Smooth muscle cell of the brain vasculature (primary cell): ENCODE measurements around the gene TAB2.
"Not testable (repeated sequence)": the region's sequence is repeated elsewhere in the genome, so short reads cannot be mapped to it uniquely, and the experiment has no call there.

ENCODE experiments used
- DNase-seq: peaks from one replicate; pipeline ENCODE4 v3.0.0-alpha.2; 2012; ENCODE audit warnings: low read depth, low spot score

Gene TAB2

GRCh38 chr6:149460249-149460648 is 142.7 kb downstream of the TAB2 start:
- DNase-seq, result not testable (repeated sequence)
